Astrocyte (in vitro differentiated cells and primary cell): ENCODE measurements around the gene DNAH9. TPM values are rescaled to one million over a fixed set of nuclear protein-coding genes. Genes with fewer than 3 reads are reported as not detected.

Source experiments
- DNase-seq: peaks from one replicate; pipeline ENCODE4 v3.0.0-alpha.2; 2010; ENCODE audit warnings: low read depth
- FAIRE-seq: peaks from 2 replicates; lab custom pipeline; 2011; peaks lifted over from hg19 to GRCh38; lab: Jason Lieb, UNC
- H2AFZ ChIP-seq: 2 replicates; pipeline ENCODE4 v1.6.0; 2012; ENCODE audit warnings: low read depth, low read length, inconsistent platforms
- H3K27ac ChIP-seq: 2 replicates; pipeline ENCODE4 v1.5.1; 2011; ENCODE audit warnings: low read depth, low read length, inconsistent platforms
- H3K27me3 ChIP-seq: 2 replicates; pipeline ENCODE4 v1.6.0; 2011; ENCODE audit warnings: low read length, inconsistent platforms; ENCODE audit not compliant: insufficient read depth
- H3K36me3 ChIP-seq: 2 replicates; pipeline ENCODE4 v1.5.1; 2011; ENCODE audit warnings: low read length, inconsistent platforms; ENCODE audit not compliant: insufficient read depth
- H3K4me1 ChIP-seq: 2 replicates; pipeline ENCODE4 v1.5.1; 2011; ENCODE audit warnings: low read length, inconsistent platforms; ENCODE audit not compliant: insufficient read depth
- H3K4me2 ChIP-seq: 2 replicates; pipeline ENCODE4 v1.6.0; 2012; ENCODE audit warnings: low read length, inconsistent platforms
- H3K4me3 ChIP-seq: 2 replicates; pipeline ENCODE4 v1.5.1; 2011; ENCODE audit warnings: low read depth, mild to moderate bottlenecking, low read length, inconsistent platforms; ENCODE audit not compliant: insufficient read depth
- H3K79me2 ChIP-seq: 2 replicates; pipeline ENCODE4 v1.6.0; 2012; ENCODE audit warnings: mild to moderate bottlenecking, low read length, inconsistent platforms; ENCODE audit not compliant: insufficient read depth
- H3K9ac ChIP-seq: 2 replicates; pipeline ENCODE4 v1.6.0; 2012; ENCODE audit warnings: mild to moderate bottlenecking, low read length, inconsistent platforms
- H3K9me3 ChIP-seq: 2 replicates; pipeline ENCODE4 v1.5.1; 2012; ENCODE audit warnings: low read depth, mild to moderate bottlenecking, low read length, inconsistent platforms; ENCODE audit not compliant: insufficient read depth
- H4K20me1 ChIP-seq: 2 replicates; pipeline ENCODE4 v1.6.0; 2012; ENCODE audit warnings: low read length, inconsistent platforms; ENCODE audit not compliant: insufficient read depth
- H3K27ac Mint-ChIP-seq: one replicate; pipeline ENCODE4 v1.8.0; 2021; ENCODE audit warnings: mild to moderate bottlenecking, mixed read lengths; ENCODE audit not compliant: unreplicated experiment
- H3K27me3 Mint-ChIP-seq: one replicate; pipeline ENCODE4 v1.8.0; 2021; ENCODE audit warnings: low read depth, mixed read lengths; ENCODE audit not compliant: unreplicated experiment
- H3K36me3 Mint-ChIP-seq: one replicate; pipeline ENCODE4 v1.8.0; 2021; ENCODE audit warnings: low read depth, mixed read lengths; ENCODE audit not compliant: unreplicated experiment
- H3K4me1 Mint-ChIP-seq: one replicate; pipeline ENCODE4 v1.8.0; 2021; ENCODE audit warnings: low read depth, mixed read lengths; ENCODE audit not compliant: unreplicated experiment
- H3K4me3 Mint-ChIP-seq: one replicate; pipeline ENCODE4 v1.8.0; 2021; ENCODE audit warnings: mild to moderate bottlenecking, moderate library complexity, mixed read lengths; ENCODE audit not compliant: unreplicated experiment
- H3K9me3 Mint-ChIP-seq: one replicate; pipeline ENCODE4 v1.8.0; 2021; ENCODE audit warnings: mild to moderate bottlenecking, mixed read lengths; ENCODE audit not compliant: unreplicated experiment
- CTCF ChIP-seq: IDR thresholded peaks from 2 replicates; pipeline ENCODE4 v1.5.1; 2011; ENCODE audit warnings: low read depth, mild to moderate bottlenecking, inconsistent platforms, low read length, moderate library complexity; ENCODE audit not compliant: insufficient read depth
- EZH2 ChIP-seq: IDR thresholded peaks from 2 replicates; pipeline ENCODE4 v1.6.1; 2012; ENCODE audit warnings: mild to moderate bottlenecking, low read length, inconsistent platforms; ENCODE audit not compliant: insufficient read depth
- total RNA-seq: library from RNA; stranded (reverse); gene quantifications from 2 replicates; pipeline ENCODE4 v1.2.1, GENCODE V29; 2021

The DNAH9 gene
- total RNA-seq, 1 donor from 2014 or later = not detected

- H3K4me3 ChIP-seq = no peak overlapping the region
- H3K27ac ChIP-seq = no peak overlapping the region
- H3K9me3 Mint-ChIP-seq = peaks cover 8% of the 10 kb centered on the region
- no peaks in the 10 kb centered on the region for H3K27me3 Mint-ChIP-seq
- peaks cover 6% of the 10 kb centered on the region for H3K9me3 ChIP-seq
- FAIRE-seq = no peak
- TF ChIP-seq CTCF = no peak
- no peak for TF ChIP-seq EZH2
- DNase-seq = no peak
- no peaks in the 10 kb centered on the region for H3K36me3 Mint-ChIP-seq
- no peaks in the 10 kb centered on the region for H3K36me3 ChIP-seq
- H3K4me3 Mint-ChIP-seq = no peak overlapping the region
- H3K4me1 Mint-ChIP-seq = no peaks in the 10 kb centered on the region
- H3K9ac ChIP-seq = no peak overlapping the region
- no peak overlapping the region for H3K27ac Mint-ChIP-seq
- no peak overlapping the region for H3K4me2 ChIP-seq
- H4K20me1 ChIP-seq = no peaks in the 10 kb centered on the region
- no peaks in the 10 kb centered on the region for H3K4me1 ChIP-seq
- no peaks in the 10 kb centered on the region for H3K79me2 ChIP-seq
- H3K27me3 ChIP-seq = no peaks in the 10 kb centered on the region
- no peak overlapping the region for H2AFZ ChIP-seq
Measured at GRCh38 chr17:11558681-11559234, 39.5 kb upstream of the DNAH9 start.

- Histone ChIP-seq H4K20me1 (no peaks in the 10 kb centered on the region), H3K27ac (no peak overlapping the region), H3K4me2 (no peak overlapping the region), H3K9me3 (peaks cover 6% of the 10 kb centered on the region), H3K79me2 (no peaks in the 10 kb centered on the region), H3K4me1 (no peaks in the 10 kb centered on the region), H3K36me3 (no peaks in the 10 kb centered on the region), H3K9ac (no peak overlapping the region), H3K27me3 (no peaks in the 10 kb centered on the region), H3K4me3 (no peak overlapping the region), H2AFZ (no peak overlapping the region)
- Mint-ChIP-seq H3K4me3 (no peak overlapping the region), H3K27me3 (no peaks in the 10 kb centered on the region), H3K4me1 (no peaks in the 10 kb centered on the region), H3K36me3 (no peaks in the 10 kb centered on the region), H3K9me3 (peaks cover 6% of the 10 kb centered on the region), H3K27ac (no peak overlapping the region)
- no peak for TF ChIP-seq CTCF
- no peak for TF ChIP-seq EZH2
- DNase-seq (no peak), FAIRE-seq (no peak)
Measured at GRCh38 chr17:11559601-11560000, 38.7 kb upstream of the DNAH9 start.

GRCh38 chr17:11561281-11561680 lies 37.0 kb upstream of the DNAH9 start:
- FAIRE-seq = no peak
- H3K4me1 Mint-ChIP-seq = no peaks in the 10 kb centered on the region
- H3K9me3 ChIP-seq = peaks cover 2% of the 10 kb centered on the region
- no peaks in the 10 kb centered on the region for H3K27me3 ChIP-seq
- H3K27me3 Mint-ChIP-seq = no peaks in the 10 kb centered on the region
- peaks cover 3% of the 10 kb centered on the region for H3K9me3 Mint-ChIP-seq
- no peaks in the 10 kb centered on the region for H3K36me3 ChIP-seq
- no peaks in the 10 kb centered on the region for H3K79me2 ChIP-seq
- no peak overlapping the region for H3K9ac ChIP-seq
- no peak overlapping the region for H3K4me3 ChIP-seq
- TF ChIP-seq EZH2 (no peak), CTCF (no peak)
- H2AFZ ChIP-seq = no peak overlapping the region
- H4K20me1 ChIP-seq = no peaks in the 10 kb centered on the region
- H3K36me3 Mint-ChIP-seq = no peaks in the 10 kb centered on the region
- no peaks in the 10 kb centered on the region for H3K4me1 ChIP-seq
- no peak overlapping the region for H3K27ac Mint-ChIP-seq
- H3K27ac ChIP-seq = no peak overlapping the region
- no peak overlapping the region for H3K4me2 ChIP-seq
- H3K4me3 Mint-ChIP-seq = no peak overlapping the region
- no peak for DNase-seq
